Choroid plexus epithelial cell (primary cell): ENCODE data around the gene ODF2L.

Source experiments
- DNase-seq: peaks from one replicate; pipeline ENCODE4 v3.0.0-alpha.2; 2010; ENCODE audit warnings: low read depth
- H3K4me3 ChIP-seq: 2 replicates; pipeline ENCODE4 v1.5.1; 2011; ENCODE audit warnings: low read depth, mild to moderate bottlenecking, control low read depth, low read length, moderate library complexity
- TF ChIP-seq, protein P1 (sequence below): conservative IDR thresholded peaks from 2 replicates; pipeline ENCODE4 v1.5.1; 2011; ENCODE audit warnings: low read depth, mild to moderate bottlenecking, control low read depth, inconsistent platforms, low read length, moderate library complexity

ODF2L gene, protein sequence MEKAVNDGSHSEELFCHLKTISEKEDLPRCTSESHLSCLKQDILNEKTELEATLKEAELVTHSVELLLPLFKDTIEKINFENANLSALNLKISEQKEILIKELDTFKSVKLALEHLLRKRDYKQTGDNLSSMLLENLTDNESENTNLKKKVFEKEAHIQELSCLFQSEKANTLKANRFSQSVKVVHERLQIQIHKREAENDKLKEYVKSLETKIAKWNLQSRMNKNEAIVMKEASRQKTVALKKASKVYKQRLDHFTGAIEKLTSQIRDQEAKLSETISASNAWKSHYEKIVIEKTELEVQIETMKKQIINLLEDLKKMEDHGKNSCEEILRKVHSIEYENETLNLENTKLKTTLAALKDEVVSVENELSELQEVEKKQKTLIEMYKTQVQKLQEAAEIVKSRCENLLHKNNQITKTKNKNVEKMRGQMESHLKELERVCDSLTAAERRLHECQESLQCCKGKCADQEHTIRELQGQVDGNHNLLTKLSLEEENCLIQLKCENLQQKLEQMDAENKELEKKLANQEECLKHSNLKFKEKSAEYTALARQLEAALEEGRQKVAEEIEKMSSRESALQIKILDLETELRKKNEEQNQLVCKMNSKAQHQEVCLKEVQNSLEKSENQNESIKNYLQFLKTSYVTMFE

DNA sequence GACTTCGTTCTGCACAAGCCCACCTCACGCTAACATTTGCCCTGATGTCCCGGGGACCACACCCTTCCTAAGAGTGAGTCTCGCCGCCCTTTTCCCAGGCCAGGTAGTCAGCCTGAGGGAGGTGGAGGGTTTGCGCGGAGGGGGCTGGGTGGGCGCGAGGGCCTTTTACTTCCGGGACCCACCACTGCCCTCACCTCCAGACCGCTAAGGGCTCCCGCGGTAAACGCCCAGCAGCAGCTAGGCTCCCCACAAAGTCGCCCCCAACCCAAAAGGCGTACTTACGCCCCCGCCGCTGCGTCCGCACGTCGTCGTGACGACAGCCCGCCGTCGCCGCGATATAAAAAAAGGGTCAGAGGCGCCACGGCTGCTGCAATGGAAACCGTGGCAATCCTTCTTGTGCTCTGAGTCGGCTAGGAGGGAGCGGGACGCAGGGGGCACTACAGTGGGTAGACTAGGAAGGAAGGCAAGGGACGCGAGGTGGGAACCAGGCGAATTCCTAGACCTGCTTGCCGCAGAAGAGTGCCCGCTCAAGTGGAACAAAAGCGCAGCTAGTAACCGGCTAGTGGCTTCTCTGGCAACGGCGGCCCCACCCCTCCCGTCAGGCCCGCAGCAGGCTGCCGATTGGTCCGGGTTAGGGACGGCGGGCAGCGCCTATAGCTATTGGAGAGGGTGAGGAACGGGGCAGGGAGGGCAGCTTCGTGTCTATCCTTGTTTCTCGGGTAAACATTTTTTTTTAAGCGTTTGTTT, at the start of gene ODF2L:
ODF2L (minus strand) TSS at position 573 of the 747 bp plus-strand sequence. CDS start 9,296 bp downstream, outside the sequence.
- peak within 1 kb of the TSS; percentile 96 for H3K4me3 ChIP-seq
- peak; percentile 87 for DNase-seq
- TF ChIP-seq, protein P1, sequence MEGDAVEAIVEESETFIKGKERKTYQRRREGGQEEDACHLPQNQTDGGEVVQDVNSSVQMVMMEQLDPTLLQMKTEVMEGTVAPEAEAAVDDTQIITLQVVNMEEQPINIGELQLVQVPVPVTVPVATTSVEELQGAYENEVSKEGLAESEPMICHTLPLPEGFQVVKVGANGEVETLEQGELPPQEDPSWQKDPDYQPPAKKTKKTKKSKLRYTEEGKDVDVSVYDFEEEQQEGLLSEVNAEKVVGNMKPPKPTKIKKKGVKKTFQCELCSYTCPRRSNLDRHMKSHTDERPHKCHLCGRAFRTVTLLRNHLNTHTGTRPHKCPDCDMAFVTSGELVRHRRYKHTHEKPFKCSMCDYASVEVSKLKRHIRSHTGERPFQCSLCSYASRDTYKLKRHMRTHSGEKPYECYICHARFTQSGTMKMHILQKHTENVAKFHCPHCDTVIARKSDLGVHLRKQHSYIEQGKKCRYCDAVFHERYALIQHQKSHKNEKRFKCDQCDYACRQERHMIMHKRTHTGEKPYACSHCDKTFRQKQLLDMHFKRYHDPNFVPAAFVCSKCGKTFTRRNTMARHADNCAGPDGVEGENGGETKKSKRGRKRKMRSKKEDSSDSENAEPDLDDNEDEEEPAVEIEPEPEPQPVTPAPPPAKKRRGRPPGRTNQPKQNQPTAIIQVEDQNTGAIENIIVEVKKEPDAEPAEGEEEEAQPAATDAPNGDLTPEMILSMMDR, result no peak

- TF ChIP-seq, protein P1, result no peak
- DNase-seq, result no peak
- H3K4me3 ChIP-seq, result no peak overlapping the region
Measured at GRCh38 chr1:86445919-86446318, 49.8 kb upstream of the ODF2L start.

- no peak overlapping the region for H3K4me3 ChIP-seq
- TF ChIP-seq, protein P1, result no peak
- no peak for DNase-seq
Measured at GRCh38 chr1:86441997-86442396, 45.9 kb upstream of the ODF2L start.

- TF ChIP-seq, protein P1, result no peak
- DNase-seq, result no peak
Measured at GRCh38 chr1:86441581-86441980, 45.5 kb upstream of the ODF2L start.

DNA sequence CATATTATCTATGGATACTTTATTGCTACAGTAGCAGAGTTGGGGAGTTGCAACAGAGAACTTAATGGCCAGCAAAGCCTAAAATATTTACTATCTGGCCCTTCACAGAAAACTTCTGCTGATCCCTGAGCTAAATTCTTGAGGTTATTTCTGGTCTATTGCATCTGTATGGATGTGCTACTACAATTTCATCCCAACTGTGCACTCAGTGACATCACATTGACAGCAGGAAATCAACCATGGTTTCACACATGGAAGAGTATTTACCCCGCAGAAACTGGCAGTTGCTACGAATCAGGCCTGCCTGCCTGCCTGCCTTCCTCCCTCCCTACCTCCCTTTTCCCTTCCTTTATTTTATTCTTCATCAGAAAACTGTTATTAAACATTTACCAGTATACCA, 39.9 kb upstream of the ODF2L start:
- peak; percentile 37 for DNase-seq
- TF ChIP-seq, protein P1, result no peak

More at GRCh38 chr1:86441581-86441980, 45.5 kb upstream of the ODF2L start:
- no peak overlapping the region for H3K4me3 ChIP-seq

GRCh38 chr1:86435327-86435726, 39.2 kb upstream of the ODF2L start:
- H3K4me3 ChIP-seq, result no peak overlapping the region
- DNase-seq, result no peak
- TF ChIP-seq, protein P1, result no peak

More for the DNA sequence above, 39.9 kb upstream of the ODF2L start:
- no peak overlapping the region for H3K4me3 ChIP-seq
